ENCODE results near the gene LYZL2.

The LYZL2 gene

DNA sequence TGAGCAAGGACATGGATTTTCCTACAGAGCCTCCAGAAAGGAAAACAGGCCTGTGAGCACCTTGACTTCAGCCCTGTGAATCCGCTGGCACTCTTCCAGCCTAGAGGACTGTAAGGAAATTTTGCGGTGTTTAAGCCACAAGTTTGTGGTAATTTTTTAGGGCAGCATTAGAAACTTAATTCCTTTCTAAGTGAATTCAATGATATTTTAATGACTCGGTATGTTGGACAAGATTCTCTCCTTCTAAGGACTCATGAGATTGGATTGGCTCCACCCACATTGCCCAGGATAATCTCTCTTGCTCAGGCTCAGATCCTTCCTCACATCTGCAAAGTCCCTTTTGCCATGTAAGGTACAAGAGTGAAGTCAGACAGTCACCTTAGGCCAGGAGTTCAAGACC is 4.5 kb downstream of the LYZL2 start:
- TF ChIP-seq POLR2AphosphoS5 (IDR thresholded peaks at IDR 0.05; ENCODE audit: low read depth, low read length): no peak
- TF ChIP-seq REST (IDR thresholded peaks at IDR 0.05; ENCODE audit: insufficient read depth in 1 of 2, low read depth in 2 of 2, low read length in 2 of 2): no peak

DNA sequence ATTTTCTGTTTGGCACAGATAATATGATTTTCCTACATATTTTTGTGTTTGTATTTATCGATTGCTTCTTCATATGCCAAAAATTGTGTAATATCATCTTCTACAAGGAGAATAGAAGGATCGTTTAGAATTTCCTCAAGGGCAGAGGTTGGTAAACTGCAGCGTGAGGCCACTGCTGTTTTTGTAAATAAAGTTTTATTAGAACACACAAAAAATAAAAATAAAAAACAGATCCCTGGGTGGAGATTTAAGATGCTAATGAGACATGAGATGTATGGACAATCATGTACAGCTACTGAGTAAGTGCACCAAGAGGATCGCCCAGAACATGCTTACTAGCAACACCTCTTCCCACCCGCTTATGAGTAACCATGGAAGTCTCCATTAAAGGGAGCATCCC is 9.6 kb downstream of the LYZL2 start:
- no peak for TF ChIP-seq FOXP2 (optimal IDR thresholded peaks at IDR 0.05; ENCODE audit: borderline replicate concordance, extremely low read depth, extremely low read length, insufficient read depth)
- TF ChIP-seq SIN3A (IDR thresholded peaks at IDR 0.05; ENCODE audit: borderline replicate concordance, insufficient read depth, low read length): no peak

GRCh38 chr10:30617070-30617469 is 12.5 kb downstream of the LYZL2 start:
- no peak for TF ChIP-seq REST (IDR thresholded peaks at IDR 0.05; ENCODE audit: insufficient read depth in 1 of 2, low read depth in 2 of 2, low read length in 2 of 2)
- no peak for TF ChIP-seq POLR2AphosphoS5 (IDR thresholded peaks at IDR 0.05; ENCODE audit: low read depth, low read length)
- TF ChIP-seq SIN3A (IDR thresholded peaks at IDR 0.05; ENCODE audit: borderline replicate concordance, insufficient read depth, low read length): no peak
- no peak for TF ChIP-seq FOXP2 (optimal IDR thresholded peaks at IDR 0.05; ENCODE audit: borderline replicate concordance, extremely low read depth, extremely low read length, insufficient read depth)

GRCh38 chr10:30607814-30608213 is 21.7 kb downstream of the LYZL2 start:
- TF ChIP-seq TAF1 (IDR thresholded peaks at IDR 0.05; ENCODE audit: borderline replicate concordance, insufficient read depth, low read length) (no peak), REST (IDR thresholded peaks at IDR 0.05; ENCODE audit: insufficient read depth in 1 of 2, low read depth in 2 of 2, low read length in 2 of 2) (no peak), SIN3A (IDR thresholded peaks at IDR 0.05; ENCODE audit: borderline replicate concordance, insufficient read depth, low read length) (no peak), POLR2AphosphoS5 (IDR thresholded peaks at IDR 0.05; ENCODE audit: low read depth, low read length) (no peak), FOXP2 (optimal IDR thresholded peaks at IDR 0.05; ENCODE audit: borderline replicate concordance, extremely low read depth, extremely low read length, insufficient read depth) (no peak)

DNA sequence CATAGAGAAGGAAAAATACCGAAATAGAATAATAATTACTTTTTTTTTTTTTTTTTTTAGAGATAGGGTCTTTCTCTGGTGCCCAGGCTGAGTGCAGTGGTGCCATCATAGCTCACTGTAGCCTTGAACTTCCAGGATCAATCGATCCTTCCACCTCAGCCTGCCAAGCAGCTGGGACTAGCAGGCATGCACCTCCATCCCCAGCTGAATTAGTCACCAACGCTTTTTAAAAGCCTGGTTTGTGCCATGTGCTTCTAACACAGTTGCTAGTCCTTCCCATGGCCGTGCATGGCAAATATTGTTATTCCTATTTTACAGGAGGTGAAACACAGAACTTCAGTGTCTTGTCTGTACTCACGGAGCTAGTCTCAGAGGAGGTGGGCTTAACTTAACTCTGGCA is 23.2 kb downstream of the LYZL2 start:
- TF ChIP-seq POLR2AphosphoS5 (IDR thresholded peaks at IDR 0.05; ENCODE audit: low read depth, low read length) (no peak), REST (IDR thresholded peaks at IDR 0.05; ENCODE audit: insufficient read depth in 1 of 2, low read depth in 2 of 2, low read length in 2 of 2) (no peak), SIN3A (IDR thresholded peaks at IDR 0.05; ENCODE audit: borderline replicate concordance, insufficient read depth, low read length) (no peak), TAF1 (IDR thresholded peaks at IDR 0.05; ENCODE audit: borderline replicate concordance, insufficient read depth, low read length) (no peak), FOXP2 (optimal IDR thresholded peaks at IDR 0.05; ENCODE audit: borderline replicate concordance, extremely low read depth, extremely low read length, insufficient read depth) (no peak)
